Inferior parietal cortex (tissue), 1 donor: ENCODE data around the gene TICAM1.
"Not testable (repeated sequence)": the region's sequence is repeated elsewhere in the genome, so short reads cannot be mapped to it uniquely, and the experiment has no call there.

Experiments
- DNase-seq: peaks from one replicate; pipeline ENCODE4 v3.0.0-alpha.2; 2016; ENCODE audit errors: extremely low spot score

The TICAM1 gene

GRCh38 chr19:4805140-4805539 is 26.4 kb downstream of the TICAM1 start:
- DNase-seq = not testable (repeated sequence)

- peak; percentile 43 for DNase-seq
These were observed 27.5 kb downstream of the TICAM1 start for GRCh38 chr19:4803736-4804695.

- DNase-seq = no peak
These were observed 28.8 kb downstream of the TICAM1 start for GRCh38 chr19:4802711-4803110.

- no peak for DNase-seq
These were observed 30.4 kb downstream of the TICAM1 start for GRCh38 chr19:4801085-4801619.

GRCh38 chr19:4800591-4801081 is 30.9 kb downstream of the TICAM1 start:
- no peak for DNase-seq

- DNase-seq = no peak
These were observed 36.1 kb downstream of the TICAM1 start for GRCh38 chr19:4795400-4795799.

GRCh38 chr19:4794971-4795370 is 36.5 kb downstream of the TICAM1 start:
- DNase-seq = no peak

- not testable (repeated sequence) for DNase-seq
These were observed 38.2 kb downstream of the TICAM1 start for GRCh38 chr19:4793278-4793677.

- DNase-seq = not testable (repeated sequence)
These were observed 38.7 kb downstream of the TICAM1 start for GRCh38 chr19:4792866-4793195.

- not testable (repeated sequence) for DNase-seq
These were observed 39.3 kb downstream of the TICAM1 start for GRCh38 chr19:4792019-4792865.

GRCh38 chr19:4791183-4792018 is 40.1 kb downstream of the TICAM1 start, which contains the start of gene FEM1A:
TSS of gene FEM1A (plus strand) at chr19:4791734. CDS start at chr19:4791855, 121 bp downstream.
- DNase-seq = peak; percentile 100

GRCh38 chr19:4786412-4787016 is 45.0 kb downstream of the TICAM1 start:
- DNase-seq = not testable (repeated sequence)

GRCh38 chr19:4781801-4782200 is 49.7 kb downstream of the TICAM1 start:
- DNase-seq = peak; percentile 31

- no peak for DNase-seq
These were observed 50.7 kb downstream of the TICAM1 start for GRCh38 chr19:4780860-4781259.

GRCh38 chr19:4778124-4778523 is 53.4 kb downstream of the TICAM1 start:
- DNase-seq = not testable (repeated sequence)

GRCh38 chr19:4776436-4777211 is 54.9 kb downstream of the TICAM1 start:
- no peak for DNase-seq

GRCh38 chr19:4775627-4776152 is 55.8 kb downstream of the TICAM1 start:
- DNase-seq = no peak

GRCh38 chr19:4774136-4774535 is 57.4 kb downstream of the TICAM1 start:
- DNase-seq = no peak

GRCh38 chr19:4773047-4773640 is 58.4 kb downstream of the TICAM1 start:
- no peak for DNase-seq
